NCI-H82 treated with DMSO at 0.1 percent for 48 hours (cell line): ENCODE data around the gene CACNA2D3.
"Not testable (repeated sequence)": the region's sequence is repeated elsewhere in the genome, so short reads cannot be mapped to it uniquely, and the experiment has no call there.

Experiments
- DNase-seq: peaks from one replicate; lab custom pipeline; 2025; ENCODE audit not compliant: unreplicated experiment; lab: John Stamatoyannopoulos, UW

Gene CACNA2D3

DNA sequence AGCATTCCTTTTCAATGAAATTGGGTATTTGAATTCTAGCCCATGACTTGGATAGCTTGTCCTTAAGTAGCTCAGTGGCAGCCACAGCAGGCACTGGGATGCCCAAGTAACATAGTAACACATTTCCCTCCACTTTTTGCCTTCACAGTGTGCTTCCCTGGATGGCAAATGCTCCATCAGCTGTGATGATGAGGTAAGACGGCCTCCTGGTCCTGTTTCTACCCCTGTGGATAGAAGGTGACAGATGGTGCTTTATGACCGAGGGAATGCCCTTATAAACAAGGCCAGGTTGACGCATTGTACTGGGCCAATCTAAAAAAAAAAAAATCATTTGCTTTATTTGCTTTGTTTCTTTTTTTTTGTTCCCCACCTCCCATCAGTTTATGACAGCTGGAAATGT, 847.3 kb downstream of the CACNA2D3 start:
- DNase-seq = peak; percentile 22

GRCh38 chr3:54970895-54971294, 848.5 kb downstream of the CACNA2D3 start:
- no peak for DNase-seq

- no peak for DNase-seq
These were observed 855.1 kb downstream of the CACNA2D3 start for GRCh38 chr3:54977439-54977838.

- DNase-seq = not testable (repeated sequence)
These were observed 855.6 kb downstream of the CACNA2D3 start for GRCh38 chr3:54977946-54978345.

DNA sequence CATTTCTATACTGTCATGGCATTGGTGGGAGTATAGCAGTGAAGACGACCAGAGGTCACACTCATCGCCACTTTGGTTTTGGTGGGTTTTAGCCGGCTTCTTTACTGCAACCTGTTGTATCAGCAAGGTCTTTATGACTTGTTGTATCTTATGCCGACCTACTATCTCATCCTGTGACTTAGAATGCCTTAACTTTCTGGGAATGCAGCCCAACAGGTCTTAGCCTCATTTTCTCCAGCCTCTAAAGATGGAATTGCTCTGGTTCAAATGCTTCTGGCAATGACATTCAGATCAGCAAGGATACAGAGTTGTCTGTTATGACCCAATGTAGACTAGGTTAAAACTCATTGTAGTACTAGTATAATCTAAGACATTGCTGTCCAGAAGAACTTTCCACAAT, 860.5 kb downstream of the CACNA2D3 start:
- DNase-seq = no peak

DNA sequence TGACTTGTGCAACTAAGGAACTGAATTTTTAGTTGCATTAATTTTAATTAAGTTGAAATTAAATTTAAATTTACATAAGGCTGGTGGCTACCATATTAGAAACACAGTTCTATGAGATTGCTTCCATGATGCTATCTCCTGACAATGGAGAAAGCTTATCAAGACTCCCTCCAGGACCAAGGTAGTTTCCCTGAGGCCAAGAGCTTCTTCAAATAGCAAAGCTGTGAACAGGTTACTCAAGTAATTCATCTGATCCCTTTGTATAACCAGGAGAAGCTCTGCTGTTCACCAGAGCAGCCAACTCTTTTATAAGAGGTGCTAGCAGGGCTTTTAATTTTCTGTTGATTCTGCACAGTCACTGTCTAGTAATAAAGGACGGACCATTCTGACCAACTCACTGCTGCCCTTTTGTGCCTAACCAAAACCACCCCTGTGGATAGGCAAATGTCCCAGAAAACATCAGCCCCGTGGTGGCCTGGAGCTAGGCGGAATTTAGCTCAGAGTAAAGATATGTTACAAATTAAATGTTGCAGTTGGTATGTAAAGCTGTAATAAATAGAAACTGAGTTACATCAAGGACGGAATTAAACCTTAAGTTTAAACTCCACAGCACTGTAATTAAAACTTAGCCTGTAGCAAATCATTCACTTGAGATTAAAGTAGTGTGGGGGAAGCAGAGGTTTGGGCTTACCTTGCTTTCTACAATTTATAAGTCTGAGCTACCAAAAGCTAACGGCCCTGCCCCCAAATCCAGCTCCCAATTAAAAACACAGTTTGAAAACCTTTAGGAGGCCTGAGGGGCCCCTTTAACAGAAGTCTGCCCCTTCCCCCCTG, 861.1 kb downstream of the CACNA2D3 start:
- DNase-seq = no peak

DNA sequence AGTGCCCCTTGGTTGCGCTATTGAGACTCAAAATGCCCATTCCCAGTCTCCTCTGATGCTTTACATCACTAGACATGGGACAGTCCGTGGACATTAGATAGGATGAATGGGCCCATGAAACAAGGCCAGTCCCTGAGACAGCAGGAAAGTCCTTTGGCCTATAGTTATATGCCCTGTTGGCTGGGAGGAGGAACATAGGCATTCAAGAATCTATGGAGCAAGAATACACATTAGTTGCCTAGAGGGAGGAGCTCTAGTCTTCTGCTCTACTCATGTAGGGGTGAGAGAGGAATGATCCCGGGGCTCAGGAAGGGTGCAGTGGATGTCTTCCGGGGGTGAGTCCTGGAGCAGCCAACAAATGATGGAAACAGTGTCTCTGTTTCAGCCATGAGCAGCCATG, 863.5 kb downstream of the CACNA2D3 start:
- no peak for DNase-seq

GRCh38 chr3:54986294-54986693, 863.9 kb downstream of the CACNA2D3 start:
- no peak for DNase-seq

GRCh38 chr3:54987719-54988118, 865.4 kb downstream of the CACNA2D3 start:
- no peak for DNase-seq

DNA sequence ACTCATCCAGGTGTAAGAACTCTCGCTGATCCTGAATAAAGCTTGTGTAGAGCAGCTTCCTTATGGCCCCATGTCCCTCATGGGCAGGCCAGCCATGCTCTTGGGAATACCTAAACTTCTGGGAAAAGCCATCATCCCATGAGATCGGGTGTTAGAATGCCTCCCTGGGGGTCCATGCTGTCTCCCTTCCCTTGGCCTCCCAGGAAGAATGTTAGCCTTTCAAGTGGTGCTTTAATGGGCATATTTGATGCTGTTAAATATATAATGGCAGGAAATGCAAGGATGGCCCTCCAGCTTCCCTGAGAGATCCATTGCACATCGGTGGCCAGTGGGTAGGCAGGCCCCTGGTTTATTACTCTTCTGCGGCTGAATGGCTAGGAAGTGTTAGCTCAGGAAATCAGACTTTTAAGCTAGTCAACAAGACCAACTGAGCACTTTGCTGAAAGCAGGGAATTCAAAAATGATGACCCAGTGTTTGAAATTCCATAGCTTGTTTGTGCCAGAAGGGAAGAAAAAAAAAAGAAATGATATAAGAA, 866.0 kb downstream of the CACNA2D3 start:
- DNase-seq = no peak

DNA sequence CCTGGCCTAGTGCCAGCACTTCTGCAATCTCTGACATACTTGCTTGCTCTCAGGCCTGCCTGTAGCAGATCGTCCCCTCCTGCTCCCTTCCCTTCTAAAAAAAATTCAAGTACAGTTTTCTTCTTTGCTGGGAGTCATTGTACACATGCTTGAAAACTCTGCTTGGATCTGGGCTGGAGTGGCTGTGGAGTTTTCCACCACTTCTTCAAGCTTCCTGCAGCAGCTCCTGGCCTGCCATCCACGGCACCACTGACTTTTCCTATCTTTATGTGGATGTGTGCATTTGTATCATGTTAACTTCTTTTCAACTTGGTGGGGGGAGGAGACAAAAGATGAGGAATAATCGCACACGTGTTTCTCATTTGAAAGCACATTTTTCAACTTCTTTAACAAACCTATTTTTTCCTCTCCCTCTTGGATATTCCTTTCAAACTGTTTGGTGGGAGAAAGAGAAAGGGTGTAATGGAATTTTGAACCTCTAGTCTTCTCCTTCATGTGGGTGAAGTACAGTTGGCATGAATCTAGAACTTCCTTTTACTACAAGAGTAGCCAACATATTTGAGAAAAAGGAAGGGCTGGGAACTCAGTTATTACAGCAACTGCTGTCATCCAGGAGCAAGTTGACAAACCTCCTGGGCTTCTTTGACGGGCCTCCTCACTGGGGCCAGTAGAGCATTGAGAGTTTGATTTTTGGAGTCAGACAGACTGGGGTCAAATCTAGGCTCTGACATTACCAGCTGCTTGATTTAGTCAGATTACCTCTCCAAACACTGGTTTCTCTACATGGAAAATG, 866.7 kb downstream of the CACNA2D3 start:
- no peak for DNase-seq

DNA sequence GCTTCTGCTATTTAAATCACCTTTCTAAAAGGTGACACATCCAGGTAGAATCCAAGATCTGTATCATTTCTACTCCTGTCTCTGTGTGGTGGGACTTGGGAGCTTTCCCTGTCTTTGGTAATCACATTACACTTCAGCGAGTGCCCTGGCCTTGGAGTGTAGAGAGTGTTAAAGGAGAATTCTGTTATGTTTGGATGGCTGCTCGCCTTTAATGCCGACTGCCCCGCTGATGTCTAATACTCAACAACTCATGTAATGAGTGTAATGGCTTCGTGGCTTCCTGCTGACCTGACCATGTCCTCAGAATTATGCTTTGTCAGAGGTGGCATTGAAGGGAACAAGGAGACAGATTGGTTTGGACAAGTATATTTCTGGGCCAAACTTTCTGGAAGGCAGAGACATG, 871.8 kb downstream of the CACNA2D3 start:
- no peak for DNase-seq

DNA sequence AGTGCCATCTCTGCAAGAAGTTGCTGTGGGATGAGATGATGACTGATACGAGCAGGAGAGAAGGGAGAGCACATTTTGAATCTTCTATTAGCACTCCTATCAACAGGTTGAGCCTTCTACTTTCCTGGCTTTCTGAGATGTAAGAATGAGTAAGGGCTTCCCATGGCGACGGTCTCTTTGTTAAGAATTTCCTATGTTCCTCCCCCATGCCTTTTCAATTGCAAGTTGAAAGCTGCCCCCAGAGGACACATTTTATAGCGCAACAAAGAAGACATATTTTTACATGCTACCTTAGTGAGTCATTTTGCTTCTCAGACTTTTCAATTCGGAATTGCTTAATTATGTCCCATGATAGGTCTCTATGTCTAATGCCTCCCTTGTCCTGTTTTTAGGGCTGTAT, 876.8 kb downstream of the CACNA2D3 start:
- no peak for DNase-seq

- DNase-seq = no peak
These were observed 877.5 kb downstream of the CACNA2D3 start for GRCh38 chr3:54999811-55000210.

DNA sequence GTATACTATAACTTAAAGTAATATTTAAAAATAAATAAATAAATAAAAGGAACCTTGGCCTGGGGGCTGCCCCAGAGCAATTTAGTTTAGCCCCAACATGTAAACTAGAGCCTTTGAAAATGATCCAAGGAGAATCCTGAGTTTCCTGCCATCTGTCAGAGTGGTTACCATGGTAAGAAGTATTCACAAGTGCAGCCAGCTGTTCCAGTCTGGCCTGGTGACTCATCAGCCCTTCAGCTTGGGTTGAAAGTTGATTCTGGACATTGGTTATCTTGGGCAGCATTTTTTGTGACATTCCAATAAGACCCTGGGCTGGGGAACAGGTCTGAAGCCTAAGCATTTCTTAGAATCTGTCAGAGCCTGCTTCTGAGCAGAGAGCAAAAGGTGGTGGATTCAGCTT, 878.2 kb downstream of the CACNA2D3 start:
- peak; percentile 8 for DNase-seq

DNA sequence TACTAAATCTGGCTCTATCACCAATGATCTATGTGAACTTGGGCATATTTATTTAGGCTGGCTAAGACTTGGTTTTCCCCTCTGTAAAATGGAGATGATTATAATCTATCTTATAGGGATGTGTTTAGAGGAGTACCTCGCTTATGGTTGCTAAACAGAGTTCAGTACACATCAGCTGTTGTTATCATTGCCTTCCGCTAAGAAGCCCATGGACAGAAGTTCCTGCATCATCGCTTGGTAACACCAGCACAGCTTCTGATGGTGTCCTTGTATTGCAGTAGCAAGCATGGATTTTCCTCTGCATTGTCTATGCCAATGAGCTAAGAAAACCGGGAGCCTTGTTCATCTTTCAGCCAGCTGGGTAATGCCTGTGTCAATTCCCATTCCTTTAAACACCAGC, 878.6 kb downstream of the CACNA2D3 start:
- no peak for DNase-seq

- no peak for DNase-seq
These were observed 880.1 kb downstream of the CACNA2D3 start for GRCh38 chr3:55002416-55002930.

DNA sequence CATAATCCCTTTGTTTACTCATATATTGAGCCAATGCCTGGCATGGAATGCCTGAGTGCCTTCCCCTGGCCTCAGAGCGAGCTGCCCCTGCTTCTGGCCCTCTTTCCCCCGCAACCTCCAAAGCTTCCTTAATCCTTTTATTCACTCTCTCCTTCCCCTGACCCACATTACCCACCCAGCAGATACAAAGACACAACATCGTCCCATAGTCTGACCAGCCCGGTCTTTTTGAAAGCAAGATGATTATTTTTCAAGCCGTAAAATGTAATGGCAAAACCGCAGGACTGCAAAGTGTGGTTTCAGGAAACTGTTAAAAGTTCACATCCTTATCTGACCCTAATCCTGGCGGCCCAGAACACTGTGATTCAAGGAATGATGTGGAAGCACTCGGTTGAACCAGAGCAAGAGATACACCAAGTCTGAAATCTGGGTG, 883.9 kb downstream of the CACNA2D3 start:
- peak; percentile 64 for DNase-seq

DNA sequence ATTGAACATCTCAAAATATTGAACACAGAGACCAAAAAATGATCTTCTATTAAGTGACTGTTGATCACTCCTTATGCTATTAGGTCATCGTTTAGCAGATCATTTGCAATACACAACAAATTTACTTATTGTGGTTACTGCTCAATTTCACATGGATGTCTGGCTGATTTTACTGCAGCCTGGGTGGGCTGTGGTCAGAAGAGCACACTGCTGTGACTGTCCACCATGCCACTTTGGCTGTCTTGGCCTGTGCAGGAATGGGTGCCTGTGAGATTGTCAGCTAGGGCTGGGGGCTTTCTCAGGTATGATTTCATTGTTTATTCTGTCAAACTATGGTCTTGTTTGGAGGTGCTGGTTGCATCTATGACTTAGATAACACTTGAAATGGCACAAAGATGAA, 885.6 kb downstream of the CACNA2D3 start:
- DNase-seq = no peak

GRCh38 chr3:55009372-55009771, 887.0 kb downstream of the CACNA2D3 start:
- no peak for DNase-seq

GRCh38 chr3:55012091-55012490, 889.7 kb downstream of the CACNA2D3 start:
- no peak for DNase-seq
